K562 (cell line): ENCODE results near the gene S100G. TPM values are rescaled to one million over a fixed set of nuclear protein-coding genes. Genes with fewer than 3 reads are reported as not detected.

Experiments
- ATAC-seq: fragments of 200-7000 bp; cut with Tn5 transposase; 3 replicates; pipeline ENCODE4 v1.9.1; 2020; ENCODE audit warnings: moderate library complexity
- BruUV-seq: library from RNA; stranded (reverse); fragments of 400-500 nt; replicated peaks from 2 replicates; lab custom pipeline; 2021; lab: Mats Ljungman, UMichigan
- CTCF ChIA-PET: fragments of 300-600 bp; formaldehyde crosslinking; extraction: SDS; loops from one replicate; lab custom pipeline; 2021; ENCODE audit warnings: low intra/inter-chr PET ratio; lab: Yijun Ruan, JAX
- POLR2A ChIA-PET: fragments of 300-600, 350-650 bp; sonication (Branson Sonifier 250); formaldehyde crosslinking; extraction: SDS; loops from one replicate; lab custom pipeline; 2021; ENCODE audit warnings: antibody characterized with exemption, inconsistent platforms; lab: Yijun Ruan, JAX
- DNase-seq, 4 experiments: peaks; one replicate each; pipeline versions ENCODE4 v3.0.0 to v3.0.0-alpha.2; 2011 to 2018; ENCODE audit warnings: low spot score in 3 of 4, mixed read lengths in 3 of 4; ENCODE audit errors: extremely low read depth in 1 of 4
- FAIRE-seq: peaks from 2 replicates; lab custom pipeline; 2011; peaks lifted over from hg19 to GRCh38; lab: Jason Lieb, UNC
- H2AFZ ChIP-seq: 2 replicates; pipeline ENCODE4 v1.6.0; 2011; ENCODE audit warnings: low read depth, low read length, control low read depth, inconsistent platforms
- H3K27ac ChIP-seq: fragments of 200-600 bp; 3 replicates; pipeline ENCODE4 v1.8.0; 2011; ENCODE audit warnings: low read depth, mild to moderate bottlenecking, control low read depth, inconsistent platforms, low read length, moderate library complexity, mixed read lengths; ENCODE audit errors: extremely low read depth
- H3K27me3 ChIP-seq, 2 experiments: fragments of 300-600 bp in 1 of 2; 2 replicates in 1 of 2; 3 replicates in 1 of 2; pipeline versions ENCODE4 v1.6.0 to v1.8.0; 2011; ENCODE audit warnings: inconsistent platforms in 2 of 2, low read length in 2 of 2, mild to moderate bottlenecking in 1 of 2, mixed read lengths in 1 of 2, moderate library complexity in 1 of 2; ENCODE audit not compliant: control insufficient read depth in 2 of 2, insufficient read depth in 2 of 2
- H3K36me3 ChIP-seq: fragments of 300-600 bp; 3 replicates; pipeline ENCODE4 v1.8.0; 2011; ENCODE audit warnings: mild to moderate bottlenecking, low read length, inconsistent platforms; ENCODE audit not compliant: control insufficient read depth, insufficient read depth
- H3K4me1 ChIP-seq, 2 experiments: fragments of 200-600 bp in 1 of 2; replicated peaks in 1 of 2; 2 replicates in 1 of 2; 3 replicates in 1 of 2; pipeline versions ENCODE4 v1.5.1 to v1.8.0; 2011; ENCODE audit warnings: inconsistent platforms in 2 of 2, low read length in 2 of 2, mild to moderate bottlenecking in 1 of 2, mixed read lengths in 1 of 2, moderate library complexity in 1 of 2; ENCODE audit not compliant: control insufficient read depth in 2 of 2, insufficient read depth in 2 of 2
- H3K4me2 ChIP-seq: 2 replicates; pipeline ENCODE4 v1.6.1; 2011; ENCODE audit warnings: low read length, control low read depth, inconsistent platforms, mixed read lengths; ENCODE audit not compliant: insufficient read depth
- H3K4me3 ChIP-seq: fragments of 200-600 bp; sonication (generic), shearing (Covaris generic); 2 replicates; pipeline ENCODE4 v1.5.1; 2016; ENCODE audit warnings: control low read depth, inconsistent platforms
- H3K79me2 ChIP-seq: fragments of 200-600 bp; 3 replicates; pipeline ENCODE4 v1.8.0; 2011; ENCODE audit warnings: low read length, inconsistent platforms; ENCODE audit not compliant: control insufficient read depth, insufficient read depth
- H3K9ac ChIP-seq, 2 experiments: 2 replicates each; pipeline versions ENCODE4 v1.6.0 to v1.6.1; 2011; ENCODE audit warnings: low read depth in 2 of 2, low read length in 2 of 2, control low read depth in 1 of 2, inconsistent platforms in 1 of 2, mild to moderate bottlenecking in 1 of 2, mixed read lengths in 1 of 2; ENCODE audit not compliant: insufficient read depth in 1 of 2
- H3K9me1 ChIP-seq: one replicate; pipeline ENCODE4 v1.6.0; 2011; ENCODE audit warnings: inconsistent platforms, mild to moderate bottlenecking, low read length, moderate library complexity; ENCODE audit not compliant: control insufficient read depth, insufficient read depth
- H3K9me3 ChIP-seq: replicated peaks from 2 replicates; pipeline ENCODE4 v1.5.1; 2011; ENCODE audit warnings: low read depth, low read length, inconsistent platforms; ENCODE audit not compliant: control insufficient read depth, insufficient read depth
- H4K20me1 ChIP-seq: replicated peaks from 2 replicates; pipeline ENCODE4 v1.6.1; 2011; ENCODE audit warnings: low read length, inconsistent platforms, mixed read lengths; ENCODE audit not compliant: control insufficient read depth, insufficient read depth
- ATF3 ChIP-seq, 2 experiments: fragments of 450-650 bp in 1 of 2; sonication (generic) in 1 of 2; formaldehyde crosslinking in 1 of 2; IDR thresholded peaks in 1 of 2; conservative IDR thresholded peaks in 1 of 2; 2 replicates each; pipeline versions ENCODE4 v1.6.1 to v1.8.1; 2016 to 2023; ENCODE audit warnings: mild to moderate bottlenecking in 2 of 2, moderate library complexity in 2 of 2, inconsistent platforms in 1 of 2, missing genetic modification reagents in 1 of 2
- CBFA2T2 ChIP-seq: fragments of 450-650 bp; conservative IDR thresholded peaks from 2 replicates; pipeline ENCODE4 v1.6.1; 2017; ENCODE audit warnings: mild to moderate bottlenecking
- TSHZ1 ChIP-seq: fragments of 250-450 bp; sonication (Bioruptor Pico); IDR thresholded peaks from 2 replicates; pipeline ENCODE4 v1.4.0; 2020; ENCODE audit warnings: mild to moderate bottlenecking, moderate library complexity
- WGBS: fragments of 100-300 bp; shearing (Covaris generic); methylation state at CpG from one replicate; pipeline ENCODE4 v1.1.6; 2016; ENCODE audit warnings: low coverage, mixed read lengths; ENCODE audit not compliant: insufficient coverage; ENCODE audit errors: missing lambda C conversion rate; 5-methylcytosine and 5-hydroxymethylcytosine counted together
- in situ Hi-C: fragments of 300-500 bp; cut with MboI; formaldehyde crosslinking; loops from 4 replicates; pipeline ENCODE4 v1.15.0; 2018; ENCODE audit warnings: inconsistent platforms, mixed read lengths
- intact Hi-C: fragments of 100-400 bp; cut with micrococcal nuclease; formaldehyde crosslinking; loops from 2 replicates; pipeline ENCODE4 v1.14.2; 2022
- polyA plus RNA-seq, 8 experiments: library from polyadenylated mRNA; depleted of rRNA in 4 of 8; stranded (reverse) in 5 of 8; unstranded in 3 of 8; fragments of >200 nt; fragmentation: Nextera tagmentation in 2 of 8; fragmentation: Illumina TruSeq in 1 of 8; extraction: Ambion mirVana in 2 of 8; extraction: Trizol in 1 of 8; gene quantifications; 2 replicates each; pipeline versions ENCODE4 v1.2.1 to v1.2.3, GENCODE V29; 2011 to 2014; ENCODE audit warnings: inconsistent platforms in 1 of 8, missing spikeins in 1 of 8
- total RNA-seq, 7 experiments: library from RNA; depleted of rRNA in 6 of 7; stranded (reverse); fragments of >200 nt in 6 of 7; fragmentation: Illumina TruSeq in 2 of 7; extraction: Trizol in 2 of 7; gene quantifications; 2 replicates each; pipeline versions ENCODE4 v1.2.1 to v1.2.3, GENCODE V29; 2011 to 2021; ENCODE audit warnings: low replicate concordance in 1 of 7

Gene S100G
- total and polyA plus RNA-seq, 9 of the 15 experiments (the other 6 are each of a cell fraction or from before 2014, with no cell fraction given), result not detected

- no peak for FAIRE-seq
These were observed 3.5 kb downstream of the S100G start for GRCh38 chrX:16653424-16653823.

More at GRCh38 chrX:16653424-16653823, 3.5 kb downstream of the S100G start:
- CTCF ChIA-PET, result no interaction called here
- no peaks in the 10 kb centered on the region for H3K27me3 ChIP-seq
- H3K36me3 ChIP-seq, result no peaks in the 10 kb centered on the region
- H3K4me2 ChIP-seq, result no peak overlapping the region
- in situ Hi-C loops, result loop anchor here (25.0 kb wide), 1 partner anchor 391 kb away; no protein-coding TSS in a partner anchor
- no peaks in the 10 kb centered on the region for H4K20me1 ChIP-seq
- 68% methylated on average over 6 of the region's 7 CpGs for WGBS
- H3K27ac ChIP-seq, result no peak overlapping the region
- H3K9ac ChIP-seq, result no peak overlapping the region
- no peaks in the 10 kb centered on the region for H3K9me1 ChIP-seq
- POLR2A ChIA-PET, result no interaction called here
- intact Hi-C loops, result no loop called here
- DNase-seq (no peak), ATAC-seq (no peak)
- no peak overlapping the region for H2AFZ ChIP-seq
- H3K4me3 ChIP-seq, result no peak overlapping the region
- no peaks in the 10 kb centered on the region for H3K79me2 ChIP-seq
- no peaks in the 10 kb centered on the region for H3K4me1 ChIP-seq
- no peaks in the 10 kb centered on the region for H3K9me3 ChIP-seq
- TF ChIP-seq TSHZ1 (no peak), CBFA2T2 (no peak), ATF3 (IDR thresholded peaks at IDR 0.05) (no peak), ATF3 (CRISPR knock-in tag; conservative IDR thresholded peaks at IDR 0.05) (no peak)
- no TSS peak for BruUV-seq
